GM21360 (cell line): ENCODE measurements around the gene AQP9.

ENCODE experiments used
- ATAC-seq: cut with Tn5 transposase; IDR thresholded peaks from one replicate; pipeline ENCODE4 v1.9.1; 2021; ENCODE audit warnings: mild to moderate bottlenecking, moderate library complexity; ENCODE audit not compliant: unreplicated experiment

AQP9 gene

DNA sequence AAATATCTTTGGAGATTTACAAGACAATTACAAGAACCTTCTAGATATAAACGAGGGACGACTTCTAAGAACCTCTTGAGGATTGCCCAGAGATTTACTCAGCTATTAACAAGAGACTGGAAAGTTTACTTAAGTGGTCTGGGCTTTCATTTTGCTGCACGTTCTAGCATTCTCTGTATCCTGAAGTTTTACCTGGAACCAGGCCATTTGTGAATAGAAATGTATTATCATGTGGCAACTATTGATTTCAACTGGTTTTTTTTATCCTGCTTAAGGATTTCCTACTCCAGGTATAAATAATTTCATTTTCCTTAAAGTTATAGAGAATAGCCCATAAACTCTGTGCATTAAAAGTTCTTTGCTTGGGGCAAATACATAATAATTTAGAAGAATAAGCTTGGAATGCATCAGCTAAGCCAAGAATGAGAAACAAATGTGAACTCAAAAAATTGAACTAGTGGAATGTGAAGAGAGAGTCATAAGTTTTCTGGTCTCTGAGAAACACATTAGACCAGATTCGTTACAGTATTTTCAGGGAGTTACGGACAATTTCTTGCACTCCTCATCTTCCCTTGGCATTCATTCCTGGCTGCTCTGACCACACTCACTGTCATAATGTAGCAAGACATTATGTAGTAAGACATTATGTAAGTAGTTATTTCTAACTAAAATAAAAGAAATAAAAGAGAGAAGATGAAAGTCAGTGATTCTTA, 1.3 kb downstream of the AQP9 start:
- no peak for ATAC-seq

DNA sequence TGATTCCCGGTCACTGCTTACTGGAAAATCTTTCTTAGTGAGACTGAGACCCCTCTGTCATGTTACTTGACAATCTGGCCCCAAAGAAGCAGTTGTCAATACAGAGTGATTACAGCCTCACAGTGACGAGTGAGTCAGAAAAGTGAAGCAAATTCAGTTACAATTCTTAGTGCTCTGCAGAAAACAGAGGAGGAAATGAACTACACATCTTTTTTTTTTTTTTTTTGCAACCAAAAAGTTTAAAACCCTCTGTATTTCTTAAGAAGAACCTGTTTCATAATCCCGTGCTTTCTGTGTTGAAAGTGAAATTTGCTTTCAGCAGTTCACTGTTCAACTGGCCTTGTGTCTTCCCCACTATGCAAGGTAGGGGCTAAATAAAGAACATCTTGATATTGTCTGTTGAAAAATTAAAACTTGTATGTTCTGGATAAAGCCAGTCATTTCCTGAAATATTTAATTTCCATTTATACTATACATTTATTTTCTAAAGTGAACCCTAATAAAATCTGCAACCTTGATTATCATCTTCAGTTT, 1.9 kb downstream of the AQP9 start:
- no peak for ATAC-seq

DNA sequence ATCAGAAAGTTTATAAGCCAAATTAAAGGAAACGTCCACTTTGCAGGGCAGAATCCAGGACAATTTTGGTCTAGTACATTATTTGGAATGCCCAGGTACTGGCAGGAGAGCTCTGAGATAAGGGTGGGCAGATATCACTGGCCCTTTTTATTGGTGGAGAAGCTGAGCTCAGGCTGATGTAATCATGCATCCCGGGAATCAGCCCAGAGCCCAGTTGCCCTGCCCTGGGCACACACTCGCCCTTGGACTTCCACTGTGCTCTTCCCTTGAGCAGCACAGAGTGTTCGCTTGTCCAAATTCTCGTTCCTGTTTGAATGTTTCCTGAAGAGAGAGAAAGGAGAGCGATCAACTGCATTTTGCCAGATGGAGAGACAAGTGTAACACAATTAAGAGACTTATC, 3.7 kb downstream of the AQP9 start:
- ATAC-seq, result no peak

DNA sequence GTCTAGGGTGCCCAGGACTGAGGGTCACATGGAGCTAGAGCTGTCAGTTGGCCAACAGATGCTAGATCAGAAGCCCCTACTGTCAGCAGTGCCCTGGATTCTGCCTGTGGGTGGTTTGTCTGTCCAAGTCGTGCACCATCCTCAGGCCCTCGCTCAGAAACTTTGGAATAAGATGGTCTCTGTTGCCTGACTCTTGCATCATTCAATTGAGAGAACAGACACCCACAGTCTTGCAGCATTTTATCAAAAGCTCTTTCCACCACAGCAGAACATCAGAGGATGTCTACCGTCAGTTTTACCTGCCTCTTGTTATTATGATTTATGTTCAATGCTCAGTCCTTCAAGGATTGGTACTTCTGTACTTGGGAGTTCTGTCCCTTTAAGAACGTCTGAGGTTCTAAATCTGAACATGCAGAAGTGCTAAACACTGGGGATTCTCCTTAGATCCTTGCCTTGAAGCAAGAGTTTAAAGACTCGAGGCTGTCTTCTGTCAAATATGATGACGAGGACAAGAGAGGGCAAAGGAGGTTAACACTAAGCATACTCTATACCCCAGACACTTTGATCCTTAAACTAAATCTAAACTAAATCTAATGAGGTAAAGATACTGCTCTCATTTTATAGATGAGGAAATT, 4.8 kb downstream of the AQP9 start:
- ATAC-seq, result no peak

DNA sequence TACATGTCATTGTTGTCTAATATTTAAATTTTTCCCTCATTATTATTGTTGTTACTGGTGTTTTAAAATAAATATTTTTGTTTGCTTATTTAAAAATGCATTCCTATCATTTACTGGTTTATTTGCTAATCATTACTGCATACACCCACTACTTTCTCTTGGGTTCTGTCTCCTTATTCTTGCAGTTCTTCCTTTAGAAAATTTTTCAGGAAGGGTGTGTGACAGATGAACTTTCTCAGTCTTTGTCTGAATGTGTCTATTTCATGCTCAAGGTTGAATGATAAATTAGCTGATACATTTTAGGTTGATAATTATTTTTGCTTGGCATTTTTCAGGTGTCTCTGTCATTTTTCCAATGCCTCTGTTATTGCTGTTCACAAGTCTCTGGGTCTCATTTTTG, 7.4 kb downstream of the AQP9 start:
- ATAC-seq, result no peak

DNA sequence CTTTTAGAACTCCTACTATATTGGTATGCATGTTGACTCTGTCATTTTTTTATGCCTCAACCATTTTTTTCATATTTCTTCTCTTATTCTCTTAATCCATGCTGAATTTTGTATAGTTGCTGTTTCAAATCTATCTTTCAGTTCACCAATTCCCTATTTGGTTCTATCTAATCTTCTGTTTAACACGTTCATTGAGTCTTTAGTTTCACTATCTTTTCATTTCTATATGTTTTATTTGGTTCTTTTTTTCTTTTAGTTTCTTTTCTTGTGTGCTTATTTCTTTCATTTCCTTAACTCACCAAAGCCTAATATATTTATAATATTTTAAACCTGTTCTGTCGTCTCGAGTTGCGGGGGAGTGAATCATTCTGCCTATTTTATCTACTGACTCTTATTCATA, 8.0 kb downstream of the AQP9 start:
- no peak for ATAC-seq

DNA sequence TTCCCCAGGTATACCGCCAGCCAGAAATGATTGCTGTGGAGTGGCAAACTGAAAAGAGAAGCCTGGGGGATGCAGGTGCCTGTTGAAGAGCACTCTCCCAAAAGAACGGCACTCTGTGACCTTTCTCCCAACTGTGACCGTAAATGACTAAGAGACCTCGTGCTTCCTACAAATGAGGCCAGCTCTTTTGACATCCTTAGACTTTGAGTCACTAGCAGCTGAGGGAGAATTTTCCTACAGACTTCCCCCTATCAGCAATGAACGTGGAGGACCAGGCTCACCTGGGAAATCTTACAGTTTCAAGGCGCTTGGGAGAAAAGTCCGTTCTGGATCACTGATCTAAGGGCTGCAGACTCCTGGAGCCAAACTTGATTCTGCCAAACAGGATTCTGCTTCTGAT, 8.6 kb downstream of the AQP9 start:
- ATAC-seq, result no peak

DNA sequence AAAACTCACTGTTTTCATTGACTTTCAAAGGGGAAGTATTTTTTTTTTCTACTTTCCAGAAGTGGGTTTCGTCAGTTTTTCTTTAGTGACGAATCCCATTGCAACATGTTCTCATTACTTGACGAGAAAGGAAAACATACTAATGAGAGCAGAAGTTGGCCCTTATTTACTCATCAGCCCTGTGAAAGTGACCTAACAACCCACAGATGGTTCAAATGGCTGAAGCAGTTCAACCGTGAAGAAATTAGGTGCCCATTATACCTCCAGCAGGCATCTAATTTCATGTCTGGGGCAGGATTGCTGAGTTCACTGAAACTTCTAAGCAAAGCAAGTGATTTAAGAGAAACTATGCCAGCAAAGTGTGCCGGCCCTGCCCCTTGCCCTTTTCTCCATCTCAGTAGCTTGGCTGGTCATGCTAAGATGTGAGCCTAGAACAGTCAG, 9.0 kb downstream of the AQP9 start:
- ATAC-seq, result no peak

DNA sequence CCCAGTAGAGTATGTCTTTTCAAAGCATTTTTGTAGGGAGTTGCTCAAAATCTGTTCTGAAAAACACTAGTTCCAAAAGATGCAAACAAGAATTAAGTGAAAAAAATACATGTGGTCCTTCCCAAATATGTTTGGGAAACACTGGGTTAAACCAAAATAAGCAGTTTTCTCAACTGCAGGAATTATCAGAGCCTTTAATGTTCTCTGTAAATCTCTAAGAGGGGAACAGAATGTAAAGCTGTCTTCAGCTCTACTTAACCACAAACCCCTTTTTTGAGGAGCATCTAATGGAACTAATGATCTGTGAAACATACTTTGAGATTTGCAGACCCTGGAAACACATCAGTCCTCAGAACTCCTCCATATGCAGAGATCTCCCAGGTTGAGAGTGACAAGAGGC, 9.9 kb downstream of the AQP9 start:
- ATAC-seq, result no peak

DNA sequence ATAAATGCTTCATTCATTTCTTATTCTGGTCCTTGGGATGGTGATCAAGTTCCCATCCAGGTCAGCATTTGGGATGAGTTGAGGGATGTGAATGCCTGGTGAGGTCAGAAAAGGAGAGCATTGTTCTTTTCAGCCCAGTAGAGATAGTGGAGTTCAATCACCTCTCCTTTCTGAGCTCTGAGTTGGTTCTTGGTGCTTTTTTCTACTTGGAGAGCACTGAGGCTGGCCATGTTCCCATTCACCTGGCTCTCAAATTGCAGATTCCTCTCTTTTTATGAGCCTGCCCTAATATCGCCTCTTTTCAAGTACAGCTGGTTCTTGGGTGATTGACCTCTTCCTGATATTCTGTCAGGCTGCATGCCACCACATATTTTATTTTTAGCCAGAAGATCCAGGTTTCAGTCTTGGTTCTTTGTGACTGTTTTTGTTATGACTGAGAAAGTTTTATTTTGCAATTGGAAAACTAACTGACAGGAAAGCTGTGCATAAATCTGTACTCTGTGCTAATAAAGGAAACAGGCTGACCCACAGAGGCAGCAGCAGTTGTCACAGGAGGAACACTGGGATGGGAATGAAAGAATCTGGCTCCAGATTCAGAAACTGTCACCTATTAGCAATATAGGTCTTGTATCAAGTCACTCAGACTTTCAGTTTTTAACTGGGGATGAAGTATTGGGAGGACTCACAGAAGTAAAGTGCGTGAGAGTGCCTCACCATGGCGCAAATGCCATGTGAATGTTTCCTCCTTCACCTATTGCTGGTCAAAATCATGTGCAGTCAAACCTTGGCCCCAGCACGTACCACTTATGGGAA, 10.7 kb downstream of the AQP9 start:
- ATAC-seq, result no peak

DNA sequence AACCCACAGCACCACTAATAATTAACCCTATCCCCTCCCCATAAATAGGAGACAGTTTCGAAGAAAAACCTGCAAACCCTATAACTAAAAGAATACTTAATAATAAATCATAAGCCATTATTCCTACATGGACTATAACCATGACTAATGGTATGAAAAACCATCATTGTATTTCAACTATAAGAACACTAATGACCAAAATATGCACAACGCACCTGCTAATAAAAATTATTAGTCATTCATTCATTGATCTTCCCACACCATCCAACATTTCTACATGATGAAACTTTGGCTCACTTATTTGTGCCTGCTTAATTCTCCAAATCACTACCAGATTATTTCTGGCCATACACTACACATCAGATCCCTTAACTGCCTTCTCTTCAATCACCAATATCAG, 16.6 kb downstream of the AQP9 start:
- no peak for ATAC-seq

DNA sequence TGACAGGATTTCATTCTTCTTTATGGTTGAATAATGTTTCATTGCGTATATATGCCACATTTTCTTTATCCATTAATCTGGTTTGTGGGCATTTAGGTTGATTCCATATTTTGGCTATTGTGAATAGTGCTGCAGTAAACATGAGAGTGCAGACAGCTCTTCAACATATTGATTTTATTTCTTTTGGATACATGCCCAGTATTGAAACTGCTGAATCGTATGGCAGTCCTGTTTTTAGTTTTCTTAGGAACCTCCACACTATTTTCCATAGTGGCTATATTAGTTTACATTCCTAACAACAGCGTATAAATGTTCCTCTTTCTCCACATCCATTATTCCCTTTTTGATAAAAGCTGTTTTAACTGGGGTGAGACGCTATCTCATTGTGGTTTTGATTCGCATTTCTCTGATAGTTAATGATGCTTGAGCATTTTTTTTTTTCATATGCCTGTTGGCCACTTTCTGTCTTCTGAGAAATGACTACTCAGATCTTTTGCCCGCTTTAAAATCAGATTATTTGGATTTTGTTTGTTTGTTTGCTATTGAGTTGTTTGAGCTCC, 21.7 kb downstream of the AQP9 start:
- ATAC-seq, result no peak

DNA sequence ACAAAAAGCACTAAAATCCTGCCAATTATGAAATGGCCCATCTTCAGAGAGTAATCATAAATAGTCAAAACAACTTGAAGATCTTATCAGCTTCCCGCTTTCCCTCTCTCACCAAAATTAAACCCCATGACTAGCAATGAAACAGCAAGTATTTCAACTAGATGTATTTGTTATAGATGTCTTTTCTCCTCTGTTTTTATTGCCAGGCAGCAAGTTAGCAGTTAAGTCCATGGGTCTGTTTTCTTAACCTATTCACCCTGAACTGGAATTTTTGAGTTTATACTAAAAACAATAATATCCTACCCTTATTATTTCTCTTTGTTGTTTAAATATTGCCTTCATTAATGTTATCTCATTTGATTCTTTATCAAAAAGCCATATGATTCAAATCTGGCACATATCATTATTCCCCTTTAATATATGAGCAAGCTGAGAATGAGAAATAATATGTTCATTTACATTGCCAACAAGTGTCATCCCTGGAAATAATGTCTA, 23.3 kb downstream of the AQP9 start:
- no peak for ATAC-seq

DNA sequence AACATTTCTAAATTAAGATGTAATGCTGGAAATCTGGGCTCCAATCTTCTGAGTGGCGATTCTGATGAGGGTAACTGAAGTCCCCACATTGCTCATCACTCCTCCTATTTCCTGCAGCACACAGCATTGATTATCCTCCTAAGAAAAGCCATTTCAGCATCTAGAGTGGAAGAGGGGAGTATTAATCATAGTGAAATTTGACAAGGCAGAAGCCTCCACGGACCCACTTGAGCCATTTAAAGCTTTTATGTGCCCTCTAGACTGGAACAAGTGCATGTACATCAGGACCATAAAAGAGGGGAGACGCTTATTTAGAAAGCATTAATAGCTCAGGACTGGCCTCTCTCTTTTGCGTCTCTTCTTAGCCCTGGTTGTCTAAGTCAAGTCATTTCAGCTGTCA, 25.8 kb downstream of the AQP9 start:
- no peak for ATAC-seq

DNA sequence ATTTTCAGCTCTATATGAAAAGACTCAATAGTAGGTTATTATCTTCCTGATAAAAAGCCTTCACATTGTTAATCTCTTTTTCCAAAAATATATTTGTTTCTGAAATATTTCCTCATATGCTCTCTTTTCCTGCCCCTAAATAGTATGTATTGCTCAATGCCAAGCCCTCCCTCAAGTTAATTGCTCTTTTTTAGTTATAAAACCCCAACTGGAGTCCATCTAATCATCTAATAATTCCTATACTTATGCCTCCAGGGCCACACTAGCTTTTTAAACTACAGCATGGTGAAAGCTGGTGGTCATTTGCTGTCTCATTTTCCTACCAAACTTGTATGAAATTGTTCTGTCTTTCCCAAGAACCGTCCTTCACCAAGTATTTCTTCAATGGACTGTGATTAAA, 26.7 kb downstream of the AQP9 start:
- ATAC-seq, result no peak

DNA sequence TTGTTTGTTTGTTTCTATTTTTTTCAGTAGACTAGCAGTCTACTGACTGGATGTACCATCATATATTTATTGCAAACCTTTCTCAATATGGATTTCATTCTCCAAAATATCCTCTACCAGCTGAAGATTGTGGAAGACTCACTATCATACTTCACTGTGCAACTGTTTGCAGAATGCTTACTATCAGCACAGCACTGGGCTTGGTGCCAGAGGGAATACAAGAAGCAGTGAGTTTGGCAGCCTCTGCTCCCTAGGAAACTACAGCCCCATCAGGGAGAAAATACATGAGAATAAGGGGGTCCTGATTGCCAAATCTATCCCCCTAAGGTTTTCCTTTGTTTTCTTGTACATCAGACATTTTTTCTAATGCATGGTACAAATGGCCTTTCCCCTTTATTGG, 27.5 kb downstream of the AQP9 start:
- no peak for ATAC-seq

DNA sequence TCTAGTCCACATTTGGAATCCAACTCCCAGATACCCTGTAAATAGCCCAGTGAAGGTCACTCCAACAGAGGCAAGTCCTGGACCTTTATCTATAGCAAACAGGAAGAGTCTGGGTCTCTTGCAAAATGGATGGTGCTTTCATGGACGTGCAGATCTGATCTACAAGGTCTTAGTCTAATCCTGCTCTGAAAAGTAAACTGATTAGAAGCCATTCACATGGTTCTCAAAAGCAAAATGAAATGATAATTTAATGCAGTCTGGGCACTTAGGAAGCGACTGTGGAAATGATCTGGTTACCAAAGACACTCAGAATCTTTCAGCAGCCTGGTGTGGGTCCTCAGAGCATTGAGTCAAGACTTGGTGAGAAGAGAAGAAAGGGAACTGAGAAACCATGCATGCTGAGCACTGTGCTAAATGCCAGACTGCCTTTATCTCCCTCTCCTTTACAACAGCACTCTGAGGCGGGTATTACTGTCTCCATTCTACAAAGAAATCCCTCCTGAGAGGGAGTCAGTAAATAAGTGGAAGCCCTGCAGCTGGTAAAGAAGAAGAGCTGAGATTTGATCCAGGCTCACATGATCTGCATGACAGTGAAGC, 29.0 kb downstream of the AQP9 start:
- no peak for ATAC-seq

DNA sequence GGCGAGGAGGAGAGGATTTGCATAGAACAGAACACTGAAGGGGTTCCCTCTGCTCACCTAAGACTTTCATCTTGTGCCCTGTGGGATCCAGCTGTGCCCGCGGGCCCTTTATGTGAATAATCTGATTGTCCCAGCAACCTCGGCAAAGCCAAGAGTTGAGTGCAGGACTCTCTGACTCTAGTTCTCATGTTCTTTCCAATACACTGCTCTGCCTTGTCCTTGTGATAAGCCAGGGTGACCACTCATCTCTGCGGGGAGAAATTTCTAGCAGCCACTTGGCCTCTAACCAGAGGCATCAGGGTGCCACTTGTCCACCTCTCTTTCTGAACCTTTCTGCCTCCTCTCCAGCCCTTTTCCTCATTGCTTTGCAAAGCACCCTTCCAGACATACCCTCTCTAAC, 31.8 kb downstream of the AQP9 start:
- no peak for ATAC-seq

DNA sequence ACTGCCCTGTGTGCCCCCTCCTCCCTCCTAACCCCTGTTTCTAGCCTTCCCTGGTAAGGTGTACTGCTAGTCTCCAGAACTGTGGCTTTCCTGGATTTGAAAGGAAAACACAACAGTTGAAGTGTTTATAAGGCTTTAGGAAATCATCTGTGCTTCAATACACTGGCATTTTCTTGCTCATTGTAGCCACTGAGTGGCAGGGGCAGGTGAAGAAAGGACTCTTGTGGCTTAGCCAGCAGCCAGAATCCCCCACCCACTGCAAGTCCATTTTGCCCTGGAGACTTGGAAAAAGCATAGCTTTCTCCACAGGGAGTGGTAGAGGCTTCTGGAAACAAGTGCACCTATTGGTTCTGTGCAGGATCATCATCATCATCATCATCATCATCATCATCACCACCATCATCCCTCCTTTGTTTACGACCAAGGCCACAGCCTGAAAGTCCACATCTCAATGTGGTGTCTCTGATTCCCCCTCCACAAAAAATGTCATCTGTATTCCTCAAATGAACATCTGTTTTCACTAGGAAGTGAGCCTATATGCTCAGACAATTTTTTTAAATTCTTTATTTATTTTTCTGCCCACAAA, 33.4 kb downstream of the AQP9 start:
- ATAC-seq, result no peak

DNA sequence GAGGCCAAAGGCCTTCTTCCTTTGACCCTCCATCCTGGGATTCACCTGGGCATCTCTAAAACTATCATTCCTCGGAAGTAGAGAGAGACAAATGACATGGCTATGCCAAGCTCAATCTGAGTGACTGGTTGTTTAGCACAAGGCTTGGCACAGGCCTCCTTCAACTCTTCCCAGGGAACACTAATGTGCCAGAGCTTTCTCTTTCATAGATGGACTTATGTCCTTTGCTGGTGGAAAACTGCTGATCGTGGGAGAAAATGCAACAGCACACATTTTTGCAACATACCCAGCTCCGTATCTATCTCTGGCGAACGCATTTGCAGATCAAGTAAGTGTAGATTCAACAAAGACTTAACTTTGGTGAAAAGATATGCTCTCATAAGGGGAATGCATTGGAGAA, 36.5 kb downstream of the AQP9 start:
- no peak for ATAC-seq

DNA sequence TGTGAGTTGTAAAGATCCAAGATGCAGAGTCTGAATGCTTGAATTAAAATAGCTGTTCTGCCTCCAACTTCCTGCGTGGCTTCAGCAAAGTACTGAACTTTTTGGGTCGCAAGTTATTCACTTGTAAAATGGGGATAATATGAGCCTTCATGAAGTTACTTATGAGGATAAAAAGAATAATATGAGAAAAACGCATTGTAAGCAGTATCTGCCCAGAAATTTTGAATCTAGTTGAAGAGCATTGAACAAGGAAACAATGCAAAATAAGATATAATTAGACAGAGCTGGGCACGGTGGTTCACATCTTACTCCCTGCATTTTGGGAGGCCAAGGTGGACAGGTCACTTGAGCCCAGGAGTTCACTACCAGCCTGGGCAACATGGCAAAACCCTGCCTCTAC, 37.8 kb downstream of the AQP9 start:
- ATAC-seq, result no peak
